ENCODE data around the gene PHLPP1.

PHLPP1 gene

DNA sequence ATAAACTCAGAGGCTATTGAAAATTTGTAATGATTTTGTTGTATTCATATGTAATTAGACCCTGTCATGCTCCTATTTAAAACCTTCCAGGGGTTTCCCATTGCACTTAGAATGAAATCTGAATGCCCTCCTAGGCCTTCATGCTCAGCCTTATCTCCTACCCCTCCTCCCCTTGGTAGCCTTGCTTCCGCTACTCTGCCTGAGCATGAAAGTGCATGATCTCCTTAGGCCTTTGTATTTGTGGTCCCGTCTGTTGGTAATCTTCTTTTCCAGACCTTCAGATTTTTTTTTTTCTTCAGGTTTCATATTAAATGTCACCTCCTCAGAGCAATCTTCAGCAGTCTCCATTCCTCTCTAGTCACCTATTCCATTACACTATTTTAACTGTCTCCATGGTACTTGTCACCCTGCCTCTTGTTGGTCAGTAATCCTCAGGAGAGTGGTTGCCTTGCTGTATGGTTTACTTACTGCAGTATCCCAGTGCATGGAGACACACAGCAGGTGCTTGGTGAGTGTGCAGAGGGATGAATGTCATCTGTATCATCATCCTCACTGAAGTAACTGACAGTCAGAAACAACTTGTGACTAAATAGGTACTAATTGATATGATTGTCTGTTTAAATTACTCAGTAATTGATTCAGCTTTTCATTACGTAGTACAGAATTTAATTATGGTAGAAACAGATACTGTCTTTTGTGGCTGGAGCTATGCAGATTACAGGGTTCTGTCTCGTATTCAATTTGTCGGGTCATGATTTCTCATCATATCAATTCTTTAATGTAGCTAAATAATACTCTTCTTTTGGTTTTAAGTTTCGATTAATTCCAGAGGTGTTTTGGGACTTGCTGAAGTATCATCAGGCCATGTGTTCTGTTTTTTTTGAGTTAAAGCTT lies 63.9 kb downstream of the PHLPP1 start:
- POLR2A ChIA-PET = no interaction called here
- Histone ChIP-seq H3K4me1 (ENCODE audit: control insufficient read depth, insufficient read depth, low read length) (peaks cover 27% of the 10 kb centered on the region), H3K36me3 (ENCODE audit: control insufficient read depth in 2 of 2, insufficient read depth in 1 of 2, low read length in 2 of 2) (no peaks in the 10 kb centered on the region), H3K4me3 (ENCODE audit: low read depth, low read length) (no peak overlapping the region), H3K9me3 (ENCODE audit: control insufficient read depth, insufficient read depth, low read depth, low read length) (no peaks in the 10 kb centered on the region), H3K27ac (ENCODE audit: extremely low read depth, low read depth, low read length) (no peak overlapping the region)
- CTCF ChIA-PET = interaction anchor here (0.7 to 1.1 kb wide), 3 partner anchors 107 to 732 kb away, joined by 3 read pairs; no protein-coding TSS in a partner anchor
- peak; percentile 80 for TF ChIP-seq ZBTB20 (tag by site-specific recombination; IDR thresholded peaks at IDR 0.05)
- peak; percentile 37; the same call in 1 of the 2 replicates for TF ChIP-seq ZBTB17 (tag by site-specific recombination; IDR thresholded peaks at IDR 0.05)
- TF ChIP-seq ZNF610 (tag by site-specific recombination; IDR thresholded peaks at IDR 0.05; ENCODE audit: borderline replicate concordance) = no peak
- TF ChIP-seq ZNF404 (tag by site-specific recombination; IDR thresholded peaks at IDR 0.05) = no peak

GRCh38 chr18:62781262-62781661 lies 65.9 kb downstream of the PHLPP1 start:
- CTCF ChIA-PET = interaction anchor here (0.5 to 0.7 kb wide), 2 partner anchors 65 to 82 kb away, joined by 3 read pairs; no protein-coding TSS in a partner anchor
- H3K36me3 ChIP-seq (ENCODE audit: control insufficient read depth in 2 of 2, insufficient read depth in 1 of 2, low read length in 2 of 2) = no peaks in the 10 kb centered on the region
- POLR2A ChIA-PET = no interaction called here
- H3K9me3 ChIP-seq (ENCODE audit: control insufficient read depth, insufficient read depth, low read depth, low read length) = no peaks in the 10 kb centered on the region
- H3K4me1 ChIP-seq (ENCODE audit: control insufficient read depth, insufficient read depth, low read length) = peaks cover 47% of the 10 kb centered on the region
- no peak overlapping the region for H3K4me3 ChIP-seq (ENCODE audit: low read depth, low read length)
- H3K27ac ChIP-seq (ENCODE audit: extremely low read depth, low read depth, low read length) = no peak overlapping the region
- peak; percentile 91 for TF ChIP-seq SCRT1 (tag by site-specific recombination; IDR thresholded peaks at IDR 0.05; ENCODE audit: borderline replicate concordance)
- TF ChIP-seq OSR2 (tag by site-specific recombination; IDR thresholded peaks at IDR 0.05) = no peak
- peak; percentile 89 for TF ChIP-seq SCRT2 (tag by site-specific recombination; IDR thresholded peaks at IDR 0.05)
- TF ChIP-seq, protein P1, sequence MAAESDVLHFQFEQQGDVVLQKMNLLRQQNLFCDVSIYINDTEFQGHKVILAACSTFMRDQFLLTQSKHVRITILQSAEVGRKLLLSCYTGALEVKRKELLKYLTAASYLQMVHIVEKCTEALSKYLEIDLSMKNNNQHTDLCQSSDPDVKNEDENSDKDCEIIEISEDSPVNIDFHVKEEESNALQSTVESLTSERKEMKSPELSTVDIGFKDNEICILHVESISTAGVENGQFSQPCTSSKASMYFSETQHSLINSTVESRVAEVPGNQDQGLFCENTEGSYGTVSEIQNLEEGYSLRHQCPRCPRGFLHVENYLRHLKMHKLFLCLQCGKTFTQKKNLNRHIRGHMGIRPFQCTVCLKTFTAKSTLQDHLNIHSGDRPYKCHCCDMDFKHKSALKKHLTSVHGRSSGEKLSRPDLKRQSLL (tag by site-specific recombination; IDR thresholded peaks at IDR 0.05) = peak; percentile 55; the same call in 1 of the 2 replicates

- CTCF ChIA-PET = interaction anchor here (0.7 kb wide), 1 partner anchor 64 kb away, joined by 3 read pairs; no protein-coding TSS in a partner anchor
- TF ChIP-seq PRDM1 (tag by site-specific recombination; IDR thresholded peaks at IDR 0.05) (peak; percentile 50; the same call in 1 of the 2 replicates), ZNF518A (tag by site-specific recombination; conservative IDR thresholded peaks at IDR 0.05; ENCODE audit: low read depth) (no peak)
- no peaks in the 10 kb centered on the region for H3K36me3 ChIP-seq (ENCODE audit: control insufficient read depth in 2 of 2, insufficient read depth in 1 of 2, low read length in 2 of 2)
- H3K4me1 ChIP-seq (ENCODE audit: control insufficient read depth, insufficient read depth, low read length) = peaks cover 54% of the 10 kb centered on the region
- POLR2A ChIA-PET = no interaction called here
- H3K4me3 ChIP-seq (ENCODE audit: low read depth, low read length) = no peak overlapping the region
- no peak overlapping the region for H3K27ac ChIP-seq (ENCODE audit: extremely low read depth, low read depth, low read length)
- no peaks in the 10 kb centered on the region for H3K9me3 ChIP-seq (ENCODE audit: control insufficient read depth, insufficient read depth, low read depth, low read length)
These were observed 66.6 kb downstream of the PHLPP1 start for GRCh38 chr18:62781893-62782292.
